ENCODE results near the gene CLDN7.

The CLDN7 gene

GRCh38 chr17:7241783-7242716 lies 20.2 kb downstream of the CLDN7 start, which contains the start of gene GABARAP:
Gene GABARAP, minus strand, starts transcription at chr17:7242449. Its CDS starts 119 bp downstream, at chr17:7242330.
- H3K27me3 ChIP-seq (ENCODE audit: insufficient read depth, low read length, poor library complexity) = no peaks in the 10 kb centered on the region
- H4K8ac ChIP-seq (ENCODE audit: low read depth, low read length) = peak within 1 kb of the TSS; percentile 28
- peak within 1 kb of the TSS; percentile 100 for H3K9ac ChIP-seq (ENCODE audit: low read length)
- H3K4ac ChIP-seq (ENCODE audit: low read depth, low read length) = peak within 1 kb of the TSS; percentile 64
- peak within 1 kb of the TSS; percentile 91 for H2BK5ac ChIP-seq (ENCODE audit: low read length)
- peak within 1 kb of the TSS; percentile 100 for H3K56ac ChIP-seq (ENCODE audit: low read length)
- peak within 1 kb of the TSS; percentile 72 for H3K18ac ChIP-seq (ENCODE audit: low read length)
- WGBS (ENCODE audit: extremely low coverage, insufficient coverage, low lambda C conversion rate) = no CpG with 5 or more reads among the region's 62 CpGs
- peak within 1 kb of the TSS; percentile 15 for H3K23ac ChIP-seq (ENCODE audit: low read length)
- H3K4me3 ChIP-seq (ENCODE audit: low read length) = peak within 1 kb of the TSS; percentile 69
- H2BK15ac ChIP-seq (replicated peaks; ENCODE audit: low read depth) = no peak within 1 kb of the TSS
- H3K4me2 ChIP-seq (ENCODE audit: low read length) = peak within 1 kb of the TSS; percentile 99
- H3K36me3 ChIP-seq (ENCODE audit: control insufficient read depth, insufficient read depth, low read length) = peaks cover 7% of the 10 kb centered on the region
- H3K79me2 ChIP-seq (ENCODE audit: control insufficient read depth, insufficient read depth, low read length) = peaks cover 34% of the 10 kb centered on the region
- H3K79me1 ChIP-seq (ENCODE audit: low read length) = peaks cover 11% of the 10 kb centered on the region
- peak; percentile 93 for DNase-seq
- H3K4me1 ChIP-seq (ENCODE audit: control insufficient read depth, low read depth, low read length) = peaks cover 9% of the 10 kb centered on the region
- H4K5ac ChIP-seq (ENCODE audit: low read length) = no peak within 1 kb of the TSS
- peak within 1 kb of the TSS; percentile 92 for H3K27ac ChIP-seq (ENCODE audit: low read depth, low read length)
- no peak within 1 kb of the TSS for H2BK120ac ChIP-seq (ENCODE audit: low read depth, low read length)
- peak within 1 kb of the TSS; percentile 100 for H2AK5ac ChIP-seq (ENCODE audit: low read length)

GRCh38 chr17:7241090-7241733 lies 21.1 kb downstream of the CLDN7 start:
- no peak overlapping the region for H2BK5ac ChIP-seq (ENCODE audit: low read length)

GRCh38 chr17:7240375-7240774 lies 21.9 kb downstream of the CLDN7 start:
- Histone ChIP-seq H3K4me3 (ENCODE audit: low read length) (no peak overlapping the region), H3K4me2 (ENCODE audit: low read length) (no peak overlapping the region), H3K79me2 (ENCODE audit: control insufficient read depth, insufficient read depth, low read length) (peaks cover 45% of the 10 kb centered on the region), H2BK120ac (ENCODE audit: low read depth, low read length) (no peak overlapping the region), H3K79me1 (ENCODE audit: low read length) (peaks cover 17% of the 10 kb centered on the region), H3K18ac (ENCODE audit: low read length) (no peak overlapping the region), H4K5ac (ENCODE audit: low read length) (no peak overlapping the region), H3K56ac (ENCODE audit: low read length) (peak overlapping the region; percentile 100), H3K4me1 (ENCODE audit: control insufficient read depth, low read depth, low read length) (peaks cover 9% of the 10 kb centered on the region), H3K27me3 (ENCODE audit: insufficient read depth, low read length, poor library complexity) (no peaks in the 10 kb centered on the region), H3K23ac (ENCODE audit: low read length) (no peak overlapping the region), H3K9ac (ENCODE audit: low read length) (peak overlapping the region; percentile 100), H4K8ac (ENCODE audit: low read depth, low read length) (no peak overlapping the region), H2AK5ac (ENCODE audit: low read length) (no peak overlapping the region), H2BK5ac (ENCODE audit: low read length) (no peak overlapping the region), H3K27ac (ENCODE audit: low read depth, low read length) (no peak overlapping the region), H2BK15ac (replicated peaks; ENCODE audit: low read depth) (no peak overlapping the region), H3K36me3 (ENCODE audit: control insufficient read depth, insufficient read depth, low read length) (peaks cover 16% of the 10 kb centered on the region), H3K4ac (ENCODE audit: low read depth, low read length) (no peak overlapping the region)
- no CpG with 5 or more reads among the region's 4 CpGs for WGBS (ENCODE audit: extremely low coverage, insufficient coverage, low lambda C conversion rate)
- no peak for DNase-seq

More at GRCh38 chr17:7241090-7241733, 21.1 kb downstream of the CLDN7 start:
- H2AK5ac ChIP-seq (ENCODE audit: low read length) = no peak overlapping the region
- H3K27ac ChIP-seq (ENCODE audit: low read depth, low read length) = no peak overlapping the region
- no peak overlapping the region for H4K8ac ChIP-seq (ENCODE audit: low read depth, low read length)
- peak overlapping the region; percentile 99 for H3K4me2 ChIP-seq (ENCODE audit: low read length)
- H3K56ac ChIP-seq (ENCODE audit: low read length) = peak overlapping the region; percentile 100
- no peak overlapping the region for H3K18ac ChIP-seq (ENCODE audit: low read length)
- H3K4ac ChIP-seq (ENCODE audit: low read depth, low read length) = peak overlapping the region; percentile 39
- H2BK15ac ChIP-seq (replicated peaks; ENCODE audit: low read depth) = no peak overlapping the region
- no CpG with 5 or more reads among the region's 9 CpGs for WGBS (ENCODE audit: extremely low coverage, insufficient coverage, low lambda C conversion rate)
- no peak for DNase-seq
- H4K5ac ChIP-seq (ENCODE audit: low read length) = no peak overlapping the region
- H3K9ac ChIP-seq (ENCODE audit: low read length) = peak overlapping the region; percentile 100
- peaks cover 9% of the 10 kb centered on the region for H3K4me1 ChIP-seq (ENCODE audit: control insufficient read depth, low read depth, low read length)
- H3K36me3 ChIP-seq (ENCODE audit: control insufficient read depth, insufficient read depth, low read length) = peaks cover 11% of the 10 kb centered on the region
- peaks cover 41% of the 10 kb centered on the region for H3K79me2 ChIP-seq (ENCODE audit: control insufficient read depth, insufficient read depth, low read length)
- H2BK120ac ChIP-seq (ENCODE audit: low read depth, low read length) = no peak overlapping the region
- peaks cover 14% of the 10 kb centered on the region for H3K79me1 ChIP-seq (ENCODE audit: low read length)
- H3K23ac ChIP-seq (ENCODE audit: low read length) = peak overlapping the region; percentile 15
- no peaks in the 10 kb centered on the region for H3K27me3 ChIP-seq (ENCODE audit: insufficient read depth, low read length, poor library complexity)
- peak overlapping the region; percentile 57 for H3K4me3 ChIP-seq (ENCODE audit: low read length)

- peak within 1 kb of the TSS; percentile 97 for H3K18ac ChIP-seq (ENCODE audit: low read length)
- no peak within 1 kb of the TSS for H4K5ac ChIP-seq (ENCODE audit: low read length)
- peak within 1 kb of the TSS; percentile 99 for H3K4me3 ChIP-seq (ENCODE audit: low read length)
- H3K79me2 ChIP-seq (ENCODE audit: control insufficient read depth, insufficient read depth, low read length) = peaks cover 45% of the 10 kb centered on the region
- peak within 1 kb of the TSS; percentile 84 for H2BK5ac ChIP-seq (ENCODE audit: low read length)
- peak within 1 kb of the TSS; percentile 73 for H2BK120ac ChIP-seq (ENCODE audit: low read depth, low read length)
- peaks cover 19% of the 10 kb centered on the region for H3K36me3 ChIP-seq (ENCODE audit: control insufficient read depth, insufficient read depth, low read length)
- H3K4me1 ChIP-seq (ENCODE audit: control insufficient read depth, low read depth, low read length) = peaks cover 9% of the 10 kb centered on the region
- peak; percentile 100 for DNase-seq
- peak within 1 kb of the TSS; percentile 68 for H3K4me2 ChIP-seq (ENCODE audit: low read length)
- H3K56ac ChIP-seq (ENCODE audit: low read length) = peak within 1 kb of the TSS; percentile 100
- H3K23ac ChIP-seq (ENCODE audit: low read length) = peak within 1 kb of the TSS; percentile 57
- peaks cover 17% of the 10 kb centered on the region for H3K79me1 ChIP-seq (ENCODE audit: low read length)
- peak within 1 kb of the TSS; percentile 94 for H3K27ac ChIP-seq (ENCODE audit: low read depth, low read length)
- peak within 1 kb of the TSS; percentile 99 for H3K4ac ChIP-seq (ENCODE audit: low read depth, low read length)
- H2AK5ac ChIP-seq (ENCODE audit: low read length) = peak within 1 kb of the TSS; percentile 81
- WGBS (ENCODE audit: extremely low coverage, insufficient coverage, low lambda C conversion rate) = no CpG with 5 or more reads among the region's 72 CpGs
- H3K27me3 ChIP-seq (ENCODE audit: insufficient read depth, low read length, poor library complexity) = no peaks in the 10 kb centered on the region
- peak within 1 kb of the TSS; percentile 92 for H4K8ac ChIP-seq (ENCODE audit: low read depth, low read length)
- H2BK15ac ChIP-seq (replicated peaks; ENCODE audit: low read depth) = no peak within 1 kb of the TSS
- H3K9ac ChIP-seq (ENCODE audit: low read length) = peak within 1 kb of the TSS; percentile 99
Observed at GRCh38 chr17:7239091-7240027, 22.9 kb downstream of the CLDN7 start, which contains the start of gene PHF23. Gene PHF23, minus strand, starts transcription at chr17:7239457. Its CDS starts 178 bp downstream, at chr17:7239279.
